T-helper 9 cell (primary cell): ENCODE measurements around the gene CD69.
"Not testable (repeated sequence)": the region's sequence is repeated elsewhere in the genome, so short reads cannot be mapped to it uniquely, and the experiment has no call there.

Source experiments
- DNase-seq: peaks from one replicate; pipeline ENCODE4 v3.0.0-alpha.2; 2020

The CD69 gene

GRCh38 chr12:9745199-9745598 is 15.5 kb downstream of the CD69 start:
- DNase-seq: no peak

- DNase-seq: peak; percentile 17
Measured at GRCh38 chr12:9742661-9743060, 18.0 kb downstream of the CD69 start.

- DNase-seq: peak; percentile 57
Measured at GRCh38 chr12:9741726-9742125, 19.0 kb downstream of the CD69 start.

DNA sequence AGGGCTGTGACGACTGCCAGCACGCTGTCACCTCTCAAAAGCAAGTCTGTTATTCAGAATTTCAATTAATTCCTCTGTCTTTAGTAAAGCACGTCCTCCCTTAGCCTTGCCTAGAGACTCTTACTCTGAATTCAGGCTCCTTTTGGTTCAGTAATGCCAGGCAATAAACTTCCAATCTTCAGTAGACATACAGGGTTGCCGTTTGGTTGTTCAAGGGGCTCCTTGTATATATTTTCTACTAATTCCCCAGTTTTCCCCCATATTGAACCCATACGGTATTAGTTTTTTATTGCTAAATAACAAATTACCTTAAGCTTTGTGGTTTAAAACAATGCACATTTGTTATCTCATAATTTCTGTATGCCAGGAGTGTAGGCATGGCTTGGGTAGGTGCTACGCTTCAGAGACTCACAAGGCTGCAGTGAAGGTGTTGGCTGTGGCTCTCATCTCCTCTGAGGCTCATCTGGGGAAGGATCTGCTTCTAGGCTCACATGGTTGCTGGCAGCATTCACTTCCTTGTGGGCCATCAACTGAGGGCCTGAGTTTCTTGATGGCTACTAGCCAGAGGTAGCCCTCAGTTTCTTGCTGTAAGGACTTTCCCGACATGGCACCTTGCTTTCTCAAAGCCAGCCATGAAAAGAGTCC is 20.5 kb downstream of the CD69 start:
- no peak for DNase-seq

GRCh38 chr12:9739404-9740105 is 21.1 kb downstream of the CD69 start:
- not testable (repeated sequence) for DNase-seq

- DNase-seq: not testable (repeated sequence)
Measured at GRCh38 chr12:9738905-9739304, 21.8 kb downstream of the CD69 start.

DNA sequence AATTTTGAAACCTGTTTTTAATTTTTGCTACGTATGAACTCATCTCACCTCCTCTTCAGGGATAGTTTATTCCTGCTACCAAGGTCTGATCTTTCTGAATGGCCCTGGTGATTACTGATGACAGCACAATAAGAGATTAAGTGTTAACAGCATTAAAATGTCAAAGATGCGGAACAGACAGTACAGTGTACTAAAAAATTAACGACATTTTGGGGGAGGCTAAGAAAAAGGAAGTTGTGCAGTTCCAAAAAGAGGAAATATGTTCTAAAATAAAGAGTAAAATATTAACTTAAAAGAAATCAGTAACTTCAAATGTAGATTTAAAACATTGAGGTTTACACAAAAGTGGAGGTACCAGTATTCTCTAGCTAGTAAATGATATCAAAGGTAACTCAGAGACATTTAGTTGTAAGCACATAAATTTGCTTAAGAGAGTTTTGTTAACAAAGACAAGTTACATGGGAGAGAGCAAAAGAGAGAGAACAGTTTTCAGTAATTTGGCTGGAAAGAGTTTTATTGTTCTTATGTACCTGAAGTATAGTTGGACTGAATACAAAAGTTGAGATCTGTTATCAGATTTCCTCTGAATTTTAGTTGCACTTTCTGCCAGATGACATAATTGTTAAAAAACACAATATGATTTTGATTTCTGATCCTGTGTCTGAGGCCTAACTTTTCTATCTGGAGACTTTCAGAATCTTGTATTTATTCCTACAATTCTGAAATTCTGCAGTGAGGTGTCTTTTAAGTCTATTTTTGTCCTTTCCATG is 23.6 kb downstream of the CD69 start:
- DNase-seq: no peak

DNA sequence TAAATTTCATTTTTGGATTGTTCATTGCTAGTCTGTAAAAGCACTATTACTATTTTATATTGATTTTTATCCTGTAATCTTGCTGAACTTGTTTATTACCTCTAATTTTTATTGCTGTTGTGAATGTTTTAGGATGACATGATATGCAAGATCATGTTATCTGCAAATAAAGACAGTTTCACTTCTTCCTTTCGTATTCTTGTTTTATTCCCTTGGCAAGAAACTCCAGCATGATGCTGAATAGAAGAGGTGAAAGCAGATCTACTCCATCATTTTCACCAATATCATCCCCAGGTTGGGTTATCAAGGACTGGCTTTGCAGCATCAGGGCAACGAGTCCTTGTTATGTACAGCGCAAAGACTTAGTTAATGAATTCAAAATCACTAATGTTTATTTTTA is 25.1 kb downstream of the CD69 start:
- DNase-seq: no peak

DNA sequence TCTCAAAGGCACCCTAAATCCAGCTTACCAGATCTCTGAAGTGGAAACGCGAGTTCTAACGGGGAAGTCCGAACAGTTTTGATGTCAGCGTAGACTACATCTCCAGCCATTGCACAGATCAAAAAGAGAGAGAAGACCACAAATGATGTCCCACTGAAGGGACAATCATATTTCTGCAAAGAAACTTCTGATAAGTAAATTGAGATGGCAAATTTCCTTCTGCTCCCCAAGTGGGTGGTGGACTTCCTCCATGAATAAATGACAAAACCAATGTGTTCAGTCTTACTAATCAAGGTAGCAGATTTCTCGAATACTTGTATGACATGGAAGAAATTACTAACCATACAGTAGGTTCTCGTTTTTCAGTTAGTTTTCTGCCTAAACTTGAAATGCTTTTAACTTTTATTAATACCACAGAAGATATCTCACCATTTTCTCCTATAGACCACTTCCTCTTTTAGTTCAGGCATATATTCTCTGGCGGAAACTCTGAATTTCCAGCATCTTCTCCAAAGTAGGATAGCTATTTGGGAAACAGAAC is 27.7 kb downstream of the CD69 start, which contains the start of gene CLECL1:
TSS of gene CLECL1 (minus strand) at position 177 of the 541 bp plus-strand sequence.
- no peak for DNase-seq

DNA sequence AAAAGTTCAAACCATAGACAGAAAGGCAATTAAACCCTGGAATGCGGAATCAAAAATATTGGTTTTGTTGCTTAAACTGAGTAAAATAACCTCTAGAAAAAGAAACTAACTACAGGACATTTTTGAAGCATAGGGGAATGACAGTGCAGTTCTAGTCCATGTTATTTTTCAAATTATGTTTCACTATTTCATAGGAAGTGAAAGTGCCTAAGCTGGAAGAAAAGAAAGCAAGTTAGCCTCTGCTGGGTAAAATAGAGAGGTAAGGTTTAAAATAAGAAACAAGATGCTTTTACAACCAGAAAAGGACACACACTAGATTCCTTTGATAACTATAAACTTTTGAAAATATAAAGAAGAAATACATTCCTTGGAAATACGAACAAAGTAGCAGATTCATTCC is 28.9 kb downstream of the CD69 start:
- no peak for DNase-seq

DNA sequence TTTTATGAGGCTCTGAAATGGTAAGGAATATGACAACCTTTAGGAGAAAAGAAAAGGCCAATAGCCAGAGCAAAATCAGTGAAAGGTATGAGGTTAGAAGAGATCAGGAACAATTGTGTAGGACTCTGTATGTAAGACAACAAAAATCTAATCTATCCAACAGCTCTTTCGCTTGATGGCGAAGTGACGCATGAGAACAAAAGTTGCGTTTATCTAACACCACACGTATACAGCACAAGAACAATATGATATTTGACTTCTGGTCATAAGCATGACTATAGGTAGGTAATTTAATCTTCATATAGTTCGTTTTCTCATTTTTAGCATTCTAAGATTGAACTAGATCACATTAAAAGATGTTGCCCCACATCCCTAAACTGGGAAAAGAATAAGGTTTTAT is 29.3 kb downstream of the CD69 start:
- no peak for DNase-seq

- no peak for DNase-seq
Measured at GRCh38 chr12:9730591-9730990, 30.1 kb downstream of the CD69 start.

- DNase-seq: no peak
Measured at GRCh38 chr12:9730011-9730410, 30.7 kb downstream of the CD69 start.

GRCh38 chr12:9729082-9729481 is 31.6 kb downstream of the CD69 start:
- no peak for DNase-seq

- DNase-seq: no peak
Measured at GRCh38 chr12:9727813-9728212, 32.9 kb downstream of the CD69 start.

DNA sequence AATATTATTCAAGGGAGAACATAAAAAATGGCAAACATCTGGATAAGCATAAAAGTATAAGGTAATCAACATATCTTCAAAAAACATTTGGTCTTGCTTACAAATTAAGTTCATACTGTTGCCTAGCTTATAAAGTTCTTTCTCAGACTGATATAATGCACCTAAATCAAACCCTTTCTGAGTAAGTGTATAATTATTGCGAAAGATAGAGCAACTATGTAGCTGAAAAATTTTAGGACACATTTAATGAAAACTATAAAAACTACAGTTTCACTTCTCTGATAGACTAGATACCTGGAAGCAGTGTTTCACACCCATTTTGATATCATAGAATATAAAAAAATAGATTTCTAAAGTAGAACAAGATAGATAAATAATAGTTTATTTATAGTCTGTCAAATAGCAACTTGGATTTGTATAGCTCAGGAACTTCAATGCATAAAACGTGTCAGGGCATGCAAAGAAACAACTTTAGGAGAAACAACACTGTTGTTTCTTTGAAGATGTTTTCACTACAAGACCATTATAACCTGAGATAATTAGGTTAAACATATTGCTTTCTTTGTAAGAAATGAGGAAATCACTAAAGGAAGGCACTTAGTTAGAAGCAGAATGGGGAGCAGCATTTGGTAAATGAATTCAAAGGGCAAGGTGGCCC is 35.4 kb downstream of the CD69 start:
- DNase-seq: no peak

DNA sequence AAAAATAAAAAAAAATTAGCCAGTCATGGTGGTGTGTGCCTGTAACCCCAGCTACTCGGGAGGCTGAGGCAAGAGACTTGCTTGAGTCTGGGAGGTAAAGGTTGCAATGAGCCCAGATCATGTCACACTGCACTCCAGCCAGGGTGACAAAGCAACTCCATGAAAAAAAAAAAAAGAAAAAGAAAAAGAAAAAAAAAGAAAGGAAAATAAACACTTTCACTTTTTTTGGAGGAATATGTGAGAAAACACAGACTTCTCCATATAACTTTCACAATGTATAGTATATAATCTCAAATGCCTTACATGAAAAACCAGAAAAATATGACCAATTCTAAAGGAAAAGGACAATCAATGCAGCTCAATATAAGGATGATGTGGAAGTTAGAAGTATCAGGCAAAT is 36.7 kb downstream of the CD69 start:
- no peak for DNase-seq

GRCh38 chr12:9721394-9722092 is 39.2 kb downstream of the CD69 start:
- no peak for DNase-seq

DNA sequence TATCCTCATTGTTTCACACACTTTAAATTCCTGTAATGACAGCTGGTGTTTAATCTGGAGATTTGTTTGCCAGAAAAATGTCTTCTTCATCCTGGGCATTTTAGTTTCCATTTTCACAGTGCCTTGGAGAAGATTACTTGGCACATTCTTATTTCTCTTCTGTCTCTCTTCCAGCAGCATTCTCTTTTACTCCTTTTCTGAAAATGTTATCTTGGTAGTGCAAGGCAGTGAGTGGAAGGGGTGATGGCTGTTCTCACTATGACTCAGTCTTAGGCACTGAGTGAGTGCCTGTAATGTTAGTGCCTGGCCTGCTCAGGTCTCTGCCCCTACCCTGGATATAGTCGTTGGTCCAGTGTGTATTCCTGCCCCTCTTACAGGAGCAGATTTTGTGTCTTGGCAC is 40.9 kb downstream of the CD69 start:
- DNase-seq: no peak

GRCh38 chr12:9718968-9719367 is 41.7 kb downstream of the CD69 start:
- no peak for DNase-seq

GRCh38 chr12:9717070-9717925 is 43.4 kb downstream of the CD69 start:
- no peak for DNase-seq
